ENCODE results near the gene WDFY2. TPM values are rescaled to one million over a fixed set of nuclear protein-coding genes. Genes with fewer than 3 reads are reported as not detected.

WDFY2 gene
- total and polyA plus RNA-seq, 2 of the 13 experiments (the other 11 are each of a cell fraction or from before 2014, with no cell fraction given): 22.6 to 27.0 TPM

- Histone ChIP-seq H3K9me3 (ENCODE audit: low read length) (no peaks in the 10 kb centered on the region), H3K79me2 (ENCODE audit: insufficient read depth, low read length) (no peaks in the 10 kb centered on the region), H3K36me3 (replicated peaks in 1 of 2; ENCODE audit: control insufficient read depth in 1 of 2, insufficient read depth in 2 of 2, low read length in 2 of 2) (peaks cover 10 to 52% of the 10 kb centered on the region in 2 experiments), H3K27me3 (ENCODE audit: control insufficient read depth in 1 of 2, insufficient read depth in 2 of 2, low read length in 2 of 2) (no peaks in the 10 kb centered on the region), H3K9ac (ENCODE audit: insufficient read depth, low read depth, low read length) (no peak overlapping the region), H3K4me2 (ENCODE audit: low read depth, low read length) (no peak overlapping the region), H2AFZ (ENCODE audit: low read length) (no peak overlapping the region), H3K4me3 (replicated peaks in 1 of 3; ENCODE audit: insufficient read depth in 1 of 3, low read depth in 2 of 3, low read length in 3 of 3) (no peak overlapping the region), H3K27ac (ENCODE audit: extremely low read length, insufficient read depth, low read length) (no peak overlapping the region), H3K4me1 (ENCODE audit: insufficient read depth, low read length) (peaks cover 37% of the 10 kb centered on the region), H4K20me1 (ENCODE audit: insufficient read depth, low read length) (no peaks in the 10 kb centered on the region)
- 90% methylated on average over 4 of the region's 4 CpGs for WGBS (ENCODE audit: low lambda C conversion rate)
- in situ Hi-C loops (cut with HindIII; ENCODE audit: extremely low pct_ligation_motif_present, low pct_unique_long_range_greater_than_20kb): no loop called here
- no peak for ATAC-seq
- FAIRE-seq: no peak
- BruUV-seq (replicated peaks): no TSS peak
- TF ChIP-seq ZFYVE20 (CRISPR knock-in tag; IDR thresholded peaks at IDR 0.05; ENCODE audit: borderline replicate concordance, low read depth): no peak
- TF ChIP-seq ZC3H4 (CRISPR knock-in tag; IDR thresholded peaks at IDR 0.05; ENCODE audit: borderline replicate concordance): no peak
- TF ChIP-seq SUZ12 (IDR thresholded peaks at IDR 0.05; ENCODE audit: low read depth, low read length): no peak
- TF ChIP-seq AFF4 (CRISPR knock-in tag; IDR thresholded peaks at IDR 0.05): no peak
- TF ChIP-seq GMEB1 (CRISPR knock-in tag; IDR thresholded peaks at IDR 0.05; ENCODE audit: borderline replicate concordance): no peak
- intact Hi-C loops (cut with micrococcal nuclease; ENCODE audit: unreplicated experiment): no loop called here
- POLR2A ChIA-PET: no interaction called here
- no peak for DNase-seq (ENCODE audit: low spot score)
- CTCF ChIA-PET (ENCODE audit: low intra/inter-chr PET ratio, low total read pairs): no interaction called here
Measured at GRCh38 chr13:51728275-51728673, 144.0 kb downstream of the WDFY2 start.

All from HepG2 (cell line).